H1 (cell line): ENCODE measurements around the gene TTK. TPM values are rescaled to one million over a fixed set of nuclear protein-coding genes. Genes with fewer than 3 reads are reported as not detected.

ENCODE experiments used
- TBP ChIP-seq: IDR thresholded peaks from 2 replicates; pipeline ENCODE4 v1.6.1; 2011; ENCODE audit warnings: low read depth, low read length, improper control_type of control experiment
- polyA plus RNA-seq, 7 experiments: library from polyadenylated mRNA; depleted of rRNA in 3 of 7; stranded (reverse) in 5 of 7; unstranded in 2 of 7; fragments of >200 nt in 5 of 7; fragments of 200-250 nt in 2 of 7; gene quantifications; 1 replicate in 5 of 7; 2 replicates in 1 of 7; 4 replicates in 1 of 7; pipeline versions ENCODE4 v1.2.1 to v1.2.3, GENCODE V29; 2011 to 2013; ENCODE audit warnings: missing spikeins in 2 of 7, mixed read lengths in 2 of 7
- total RNA-seq: library from RNA; stranded (reverse); fragmentation: NEBNext Ultra II Directional; extraction: Animal tissue kit (Norgen Biotek cat#: 25700); gene quantifications from 2 replicates; pipeline ENCODE4 v1.2.1, GENCODE V29; 2021

Gene TTK
- total and polyA plus RNA-seq, 2 of the 8 experiments (the other 6 are each of a cell fraction or from before 2014, with no cell fraction given): 11.9 to 63.2 TPM

- no peak for TF ChIP-seq TBP
Measured at GRCh38 chr6:80006541-80006940, 2.1 kb downstream of the TTK start (continued).
